GM12873 (cell line): ENCODE results near the gene NETO1.
A peak's percentile ranks its signal among the peaks of the same experiment; 100 is the strongest.

Experiments used
- TF ChIP-seq, protein P1 (sequence below): IDR thresholded peaks from 2 replicates; pipeline ENCODE4 v1.5.1; 2012; ENCODE audit warnings: low read depth, mild to moderate bottlenecking, moderate library complexity, low read length, control low read depth; ENCODE audit not compliant: insufficient read depth; ENCODE audit errors: missing control alignments

NETO1 gene

GRCh38 chr18:72727776-72728175, 140.0 kb downstream of the NETO1 start:
- TF ChIP-seq, protein P1, sequence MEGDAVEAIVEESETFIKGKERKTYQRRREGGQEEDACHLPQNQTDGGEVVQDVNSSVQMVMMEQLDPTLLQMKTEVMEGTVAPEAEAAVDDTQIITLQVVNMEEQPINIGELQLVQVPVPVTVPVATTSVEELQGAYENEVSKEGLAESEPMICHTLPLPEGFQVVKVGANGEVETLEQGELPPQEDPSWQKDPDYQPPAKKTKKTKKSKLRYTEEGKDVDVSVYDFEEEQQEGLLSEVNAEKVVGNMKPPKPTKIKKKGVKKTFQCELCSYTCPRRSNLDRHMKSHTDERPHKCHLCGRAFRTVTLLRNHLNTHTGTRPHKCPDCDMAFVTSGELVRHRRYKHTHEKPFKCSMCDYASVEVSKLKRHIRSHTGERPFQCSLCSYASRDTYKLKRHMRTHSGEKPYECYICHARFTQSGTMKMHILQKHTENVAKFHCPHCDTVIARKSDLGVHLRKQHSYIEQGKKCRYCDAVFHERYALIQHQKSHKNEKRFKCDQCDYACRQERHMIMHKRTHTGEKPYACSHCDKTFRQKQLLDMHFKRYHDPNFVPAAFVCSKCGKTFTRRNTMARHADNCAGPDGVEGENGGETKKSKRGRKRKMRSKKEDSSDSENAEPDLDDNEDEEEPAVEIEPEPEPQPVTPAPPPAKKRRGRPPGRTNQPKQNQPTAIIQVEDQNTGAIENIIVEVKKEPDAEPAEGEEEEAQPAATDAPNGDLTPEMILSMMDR, result no peak

GRCh38 chr18:72727038-72727655, 140.6 kb downstream of the NETO1 start:
- TF ChIP-seq, protein P1, result no peak

DNA sequence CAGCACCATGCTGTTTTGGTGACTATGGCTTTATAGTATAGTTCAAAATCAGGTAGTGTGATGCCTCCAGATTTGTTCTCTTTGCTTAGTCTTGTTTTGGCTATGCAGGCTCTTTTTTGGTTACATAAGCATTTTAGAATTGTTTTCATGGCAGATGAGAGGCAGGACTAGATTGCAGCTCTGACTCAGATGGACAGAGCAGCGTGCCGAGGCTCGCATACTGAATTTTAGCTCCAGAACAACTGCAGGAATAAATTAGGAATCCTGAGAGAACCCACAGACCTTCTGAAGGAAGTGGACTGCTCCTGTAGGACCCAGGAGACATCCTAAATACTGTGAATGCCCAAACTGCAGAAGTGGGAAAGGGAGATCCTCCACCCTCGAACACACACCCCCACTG, 141.6 kb downstream of the NETO1 start:
- TF ChIP-seq, protein P1, result no peak

GRCh38 chr18:72721330-72721729, 146.5 kb downstream of the NETO1 start:
- TF ChIP-seq, protein P1, result no peak

GRCh38 chr18:72720116-72720515, 147.7 kb downstream of the NETO1 start:
- TF ChIP-seq, protein P1, result no peak

DNA sequence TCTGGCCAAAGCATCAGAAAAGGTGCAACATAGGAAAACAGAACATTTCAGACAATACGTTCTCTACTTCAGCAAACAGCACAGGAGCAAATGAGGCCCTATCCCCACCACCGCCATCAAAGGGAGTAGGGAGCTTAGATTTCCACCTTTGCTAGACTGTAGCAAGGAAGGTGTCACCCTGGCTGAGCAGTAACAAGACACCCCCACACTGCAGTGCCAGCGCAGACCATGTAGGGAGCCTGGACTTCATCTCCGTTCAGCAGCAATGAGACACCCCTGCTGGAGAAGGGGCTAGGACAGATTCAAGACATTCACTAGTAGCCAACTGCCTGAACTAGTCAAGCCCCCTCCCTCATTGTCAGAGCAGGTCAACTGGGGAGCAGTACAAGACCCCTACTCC, 163.6 kb downstream of the NETO1 start:
- TF ChIP-seq, protein P1, result no peak

DNA sequence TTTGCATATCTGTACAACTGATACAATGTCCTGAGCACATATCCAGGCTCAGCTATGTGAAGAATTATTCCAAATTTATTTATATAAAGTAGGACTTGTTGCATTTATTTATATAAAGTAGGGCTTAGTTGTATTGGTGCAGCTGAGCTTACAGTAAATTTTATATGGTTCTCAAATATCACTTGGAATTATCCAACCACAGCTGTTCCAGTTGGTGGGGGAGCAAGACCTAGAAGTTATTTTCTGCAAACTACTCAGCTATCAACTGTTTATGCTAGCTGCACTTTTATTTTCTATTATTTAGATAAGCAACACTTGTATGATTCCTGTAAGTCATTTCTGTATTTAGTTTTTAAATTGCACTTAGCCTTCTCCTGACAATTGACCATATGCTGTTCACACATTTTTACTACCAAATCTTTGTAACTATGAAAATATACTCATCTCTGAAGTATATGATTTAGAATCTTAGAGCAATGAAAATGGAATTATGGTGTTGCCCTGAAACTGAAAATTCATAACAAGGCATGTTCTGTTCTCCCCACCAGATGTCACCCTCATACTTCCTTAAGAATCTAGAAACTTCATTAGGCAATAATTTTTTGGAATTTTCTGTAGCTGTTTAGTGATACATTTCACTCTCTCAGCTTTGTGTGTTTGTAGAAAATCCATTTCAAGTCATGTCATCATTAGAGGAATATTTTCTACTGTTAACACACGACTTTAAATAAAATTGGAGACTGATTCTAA, 166.7 kb downstream of the NETO1 start:
- TF ChIP-seq, protein P1, result peak; percentile 32
